Brain microvascular endothelial cell (primary cell): ENCODE data around the gene ALX4.

Experiments used
- DNase-seq: peaks from one replicate; pipeline ENCODE4 v3.0.0-alpha.2; 2020
- H3K27ac ChIP-seq: fragments of 250-450 bp; sonication (Bioruptor Pico); 2 replicates; pipeline ENCODE4 v1.5.1; 2020; ENCODE audit warnings: mild to moderate bottlenecking, moderate library complexity
- H3K27me3 ChIP-seq: fragments of 250-450 bp; sonication (Bioruptor Pico); replicated peaks from 2 replicates; pipeline ENCODE4 v1.5.1; 2020; ENCODE audit warnings: mild to moderate bottlenecking
- H3K36me3 ChIP-seq: fragments of 250-450 bp; sonication (Bioruptor Pico); replicated peaks from 2 replicates; pipeline ENCODE4 v1.5.1; 2020; ENCODE audit warnings: mild to moderate bottlenecking
- H3K4me3 ChIP-seq: 2 replicates; pipeline ENCODE4 v1.5.1; 2011; ENCODE audit warnings: low read depth, mild to moderate bottlenecking, control low read depth, low read length, moderate library complexity
- in situ Hi-C: cut with HindIII; loops from 2 replicates; pipeline ENCODE4 v1.10.0; 2017; ENCODE audit warnings: low sequenced_read_pairs, low pct_ligation_motif_present
- TF ChIP-seq, protein P1 (sequence below): IDR thresholded peaks from 2 replicates; pipeline ENCODE4 v1.5.1; 2011; ENCODE audit warnings: low read depth, mild to moderate bottlenecking, moderate library complexity, low read length, control low read depth, inconsistent platforms; ENCODE audit errors: missing control alignments

ALX4 gene

DNA sequence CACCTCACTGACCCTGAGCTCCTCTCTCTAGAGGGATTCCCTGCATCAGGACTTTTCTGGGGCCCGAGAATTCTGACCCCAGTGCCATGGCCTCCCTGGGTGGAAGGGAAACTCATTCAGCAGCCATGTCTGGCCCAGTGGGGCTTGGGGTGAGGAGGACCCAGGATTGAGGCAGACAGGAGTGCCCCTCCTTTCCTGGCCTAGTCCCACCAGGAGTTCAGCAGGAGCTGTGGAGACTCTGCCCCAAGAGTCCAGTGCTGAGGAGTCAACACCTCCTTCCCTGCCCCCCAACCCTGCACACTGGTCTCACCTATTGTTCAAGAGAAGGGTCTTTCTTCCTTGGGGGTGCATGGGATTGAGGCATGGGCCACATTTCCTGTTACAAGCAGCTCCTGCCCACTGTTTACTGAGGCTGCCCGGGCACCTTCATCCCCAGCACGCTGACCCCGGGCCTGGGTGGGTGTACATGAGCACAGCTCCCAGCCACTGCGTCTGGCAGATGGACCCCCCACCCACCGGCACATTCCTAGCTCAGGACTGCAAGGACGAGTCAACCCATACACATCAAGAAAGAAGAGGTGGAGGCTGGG is 33.9 kb downstream of the ALX4 start:
- Histone ChIP-seq H3K27ac (no peak overlapping the region), H3K4me3 (no peak overlapping the region), H3K36me3 (no peaks in the 10 kb centered on the region), H3K27me3 (no peaks in the 10 kb centered on the region)
- TF ChIP-seq, protein P1, sequence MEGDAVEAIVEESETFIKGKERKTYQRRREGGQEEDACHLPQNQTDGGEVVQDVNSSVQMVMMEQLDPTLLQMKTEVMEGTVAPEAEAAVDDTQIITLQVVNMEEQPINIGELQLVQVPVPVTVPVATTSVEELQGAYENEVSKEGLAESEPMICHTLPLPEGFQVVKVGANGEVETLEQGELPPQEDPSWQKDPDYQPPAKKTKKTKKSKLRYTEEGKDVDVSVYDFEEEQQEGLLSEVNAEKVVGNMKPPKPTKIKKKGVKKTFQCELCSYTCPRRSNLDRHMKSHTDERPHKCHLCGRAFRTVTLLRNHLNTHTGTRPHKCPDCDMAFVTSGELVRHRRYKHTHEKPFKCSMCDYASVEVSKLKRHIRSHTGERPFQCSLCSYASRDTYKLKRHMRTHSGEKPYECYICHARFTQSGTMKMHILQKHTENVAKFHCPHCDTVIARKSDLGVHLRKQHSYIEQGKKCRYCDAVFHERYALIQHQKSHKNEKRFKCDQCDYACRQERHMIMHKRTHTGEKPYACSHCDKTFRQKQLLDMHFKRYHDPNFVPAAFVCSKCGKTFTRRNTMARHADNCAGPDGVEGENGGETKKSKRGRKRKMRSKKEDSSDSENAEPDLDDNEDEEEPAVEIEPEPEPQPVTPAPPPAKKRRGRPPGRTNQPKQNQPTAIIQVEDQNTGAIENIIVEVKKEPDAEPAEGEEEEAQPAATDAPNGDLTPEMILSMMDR, result no peak
- DNase-seq, result no peak
- in situ Hi-C loops, result no loop called here

DNA sequence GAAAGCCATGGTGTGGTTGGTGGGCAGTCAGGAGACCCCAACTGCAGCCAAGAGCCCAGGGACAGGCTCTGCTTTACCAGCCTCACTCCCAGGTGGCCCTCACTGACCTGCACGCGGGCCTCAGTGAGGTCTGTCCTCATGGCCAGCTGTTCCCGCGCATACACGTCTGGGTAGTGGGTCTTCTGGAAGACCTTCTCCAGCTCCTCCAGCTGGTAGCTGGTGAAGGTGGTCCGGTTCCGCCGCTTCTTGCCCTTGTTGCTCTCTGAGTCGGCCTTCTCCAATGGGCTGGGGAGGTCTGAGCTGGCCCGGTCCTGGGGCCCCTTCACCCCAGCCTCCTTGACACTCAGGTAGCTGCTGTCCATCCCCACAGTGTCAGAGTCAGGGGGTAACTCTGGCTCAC is 34.7 kb downstream of the ALX4 start:
- Histone ChIP-seq H3K36me3 (no peaks in the 10 kb centered on the region), H3K27ac (no peak overlapping the region), H3K27me3 (no peaks in the 10 kb centered on the region), H3K4me3 (no peak overlapping the region)
- no peak for DNase-seq
- TF ChIP-seq, protein P1, result no peak
- in situ Hi-C loops, result no loop called here

DNA sequence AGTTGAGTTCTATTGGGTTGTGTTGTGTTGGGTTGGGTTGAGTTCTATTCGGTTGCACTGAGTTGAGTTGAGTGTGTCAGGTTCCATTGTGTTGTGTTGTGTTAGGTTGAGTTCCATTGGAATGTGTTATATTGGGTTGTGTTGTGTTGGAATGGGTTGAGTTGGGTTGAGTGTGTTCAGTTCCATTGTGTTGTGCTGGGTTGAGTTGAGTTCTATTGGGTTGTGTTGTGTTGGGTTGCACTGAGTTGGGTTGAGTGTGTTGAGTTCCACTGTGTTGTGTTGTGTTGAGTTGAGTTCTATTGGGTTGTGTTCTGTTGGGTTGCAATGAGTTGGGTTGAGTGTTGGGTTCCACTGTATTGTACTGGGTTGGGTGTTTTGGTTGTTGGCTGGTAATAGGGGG is 35.5 kb downstream of the ALX4 start:
- Histone ChIP-seq H3K27me3 (no peaks in the 10 kb centered on the region), H3K4me3 (no peak overlapping the region), H3K36me3 (no peaks in the 10 kb centered on the region), H3K27ac (no peak overlapping the region)
- TF ChIP-seq, protein P1, result no peak
- in situ Hi-C loops, result no loop called here
- DNase-seq, result no peak

DNA sequence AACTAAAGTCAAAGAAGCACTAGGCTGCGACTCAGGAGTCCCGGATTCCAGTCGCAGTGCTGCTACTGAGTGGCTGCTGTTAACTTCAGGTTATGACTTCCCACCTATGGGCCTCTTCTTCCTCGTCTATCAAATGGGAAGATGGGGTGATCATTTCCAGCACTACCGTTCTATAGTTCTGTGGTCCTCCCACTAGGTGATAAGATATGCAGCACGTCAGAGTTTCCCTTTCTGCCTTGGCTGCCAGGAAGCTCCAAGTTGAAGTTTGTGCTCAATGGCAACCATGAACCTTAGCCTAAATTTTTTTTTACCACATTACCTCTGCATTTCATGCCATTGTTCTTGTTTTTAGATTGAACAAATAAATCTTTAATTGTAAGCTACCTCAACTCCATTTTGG is 38.7 kb downstream of the ALX4 start:
- TF ChIP-seq, protein P1, result no peak
- no peak for DNase-seq
- H3K27me3 ChIP-seq, result no peaks in the 10 kb centered on the region
- no peak overlapping the region for H3K27ac ChIP-seq
- H3K4me3 ChIP-seq, result no peak overlapping the region
- in situ Hi-C loops, result no loop called here
- H3K36me3 ChIP-seq, result no peaks in the 10 kb centered on the region

DNA sequence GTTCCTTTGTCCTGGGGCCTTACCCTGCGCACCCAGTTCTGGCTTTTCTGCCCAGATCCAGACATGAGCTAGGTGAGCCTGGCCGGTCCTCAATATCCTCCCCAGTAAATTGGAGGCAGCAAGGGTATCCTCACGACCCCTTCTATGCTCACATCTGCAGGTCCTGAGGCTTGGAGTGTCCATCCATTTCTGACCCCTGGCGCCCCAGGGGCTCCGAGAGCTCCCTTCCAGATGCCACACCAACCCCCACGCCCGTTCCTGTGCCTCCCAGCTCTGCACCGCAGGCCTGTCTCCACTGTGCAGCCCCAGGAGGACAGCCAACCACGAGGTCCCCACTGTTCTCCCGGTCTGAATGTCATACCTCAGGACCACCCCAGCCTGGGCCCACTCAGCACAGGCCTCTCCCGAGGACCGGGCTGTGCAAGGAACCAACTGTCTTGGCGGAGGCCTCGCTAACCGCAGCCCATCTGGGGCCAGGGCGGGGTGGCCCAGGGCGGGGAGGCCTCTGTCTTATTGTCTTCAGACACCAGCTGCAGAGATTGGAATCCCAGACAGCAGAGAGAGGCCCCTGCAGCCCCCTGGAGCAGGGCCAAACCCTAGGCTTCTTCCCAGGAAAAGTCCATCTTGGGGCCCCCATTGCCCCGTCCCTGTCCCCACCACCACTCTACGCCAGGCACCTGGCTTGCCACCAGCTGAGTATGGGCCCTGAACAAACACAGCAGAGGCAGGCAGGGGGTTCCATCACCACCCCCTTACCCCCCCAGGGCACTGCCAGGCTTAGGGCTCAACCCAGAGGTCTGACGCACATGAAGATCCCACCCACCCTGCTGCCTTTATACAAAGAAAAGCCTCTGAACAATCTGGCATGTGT is 39.3 kb downstream of the ALX4 start:
- no peak for DNase-seq
- Histone ChIP-seq H3K27ac (peak overlapping the region; percentile 82), H3K27me3 (no peaks in the 10 kb centered on the region)

More for the DNA sequence above, 39.3 kb downstream of the ALX4 start:
- TF ChIP-seq, protein P1, result no peak
- Histone ChIP-seq H3K36me3 (no peaks in the 10 kb centered on the region), H3K4me3 (no peak overlapping the region)
- in situ Hi-C loops, result no loop called here
